ENCODE data around the gene CARMIL1. TPM values are rescaled to one million over a fixed set of nuclear protein-coding genes. Genes with fewer than 3 reads are reported as not detected.
"Not testable (repeated sequence)": the region's sequence is repeated elsewhere in the genome, so short reads cannot be mapped to it uniquely, and the experiment has no call there.

CARMIL1 gene
- total RNA-seq, 1 experiment from 2014 or later = 2.6 TPM

- DNase-seq (ENCODE audit: extremely low read depth, low read depth) = no peak
Measured at GRCh38 chr6:25360621-25361020, 81.4 kb downstream of the CARMIL1 start.

- no peak for DNase-seq (ENCODE audit: extremely low read depth, low read depth)
Measured at GRCh38 chr6:25363427-25363826, 84.3 kb downstream of the CARMIL1 start.

GRCh38 chr6:25365154-25365553 lies 86.0 kb downstream of the CARMIL1 start:
- no peak for DNase-seq (ENCODE audit: extremely low read depth, low read depth)

GRCh38 chr6:25366903-25367545 lies 87.8 kb downstream of the CARMIL1 start:
- DNase-seq (ENCODE audit: extremely low read depth, low read depth) = no peak

- no peak for DNase-seq (ENCODE audit: extremely low read depth, low read depth)
Measured at GRCh38 chr6:25369036-25369432, 89.9 kb downstream of the CARMIL1 start.

GRCh38 chr6:25369433-25370177 lies 90.4 kb downstream of the CARMIL1 start:
- no peak for DNase-seq (ENCODE audit: extremely low read depth, low read depth)

GRCh38 chr6:25370178-25371036 lies 91.2 kb downstream of the CARMIL1 start:
- DNase-seq (ENCODE audit: extremely low read depth, low read depth) = no peak

- no peak for DNase-seq (ENCODE audit: extremely low read depth, low read depth)
Measured at GRCh38 chr6:25371037-25371347, 91.8 kb downstream of the CARMIL1 start.

GRCh38 chr6:25375125-25375524 lies 96.0 kb downstream of the CARMIL1 start:
- no peak for DNase-seq (ENCODE audit: extremely low read depth, low read depth)

GRCh38 chr6:25377664-25378063 lies 98.5 kb downstream of the CARMIL1 start:
- DNase-seq (ENCODE audit: extremely low read depth, low read depth) = no peak

- no peak for DNase-seq (ENCODE audit: extremely low read depth, low read depth)
Measured at GRCh38 chr6:25381077-25381476, 101.9 kb downstream of the CARMIL1 start.

- DNase-seq (ENCODE audit: extremely low read depth, low read depth) = not testable (repeated sequence)
Measured at GRCh38 chr6:25382476-25382875, 103.3 kb downstream of the CARMIL1 start.

GRCh38 chr6:25384234-25384633 lies 105.1 kb downstream of the CARMIL1 start:
- DNase-seq (ENCODE audit: extremely low read depth, low read depth) = no peak

- DNase-seq (ENCODE audit: extremely low read depth, low read depth) = no peak
Measured at GRCh38 chr6:25384967-25385366, 105.8 kb downstream of the CARMIL1 start.

GRCh38 chr6:25387483-25387882 lies 108.3 kb downstream of the CARMIL1 start:
- no peak for DNase-seq (ENCODE audit: extremely low read depth, low read depth)

- no peak for DNase-seq (ENCODE audit: extremely low read depth, low read depth)
Measured at GRCh38 chr6:25387911-25388310, 108.7 kb downstream of the CARMIL1 start.

- DNase-seq (ENCODE audit: extremely low read depth, low read depth) = no peak
Measured at GRCh38 chr6:25388776-25389175, 109.6 kb downstream of the CARMIL1 start.

GRCh38 chr6:25389471-25389870 lies 110.3 kb downstream of the CARMIL1 start:
- DNase-seq (ENCODE audit: extremely low read depth, low read depth) = no peak

GRCh38 chr6:25392372-25392771 lies 113.2 kb downstream of the CARMIL1 start:
- no peak for DNase-seq (ENCODE audit: extremely low read depth, low read depth)

GRCh38 chr6:25395731-25396130 lies 116.6 kb downstream of the CARMIL1 start:
- DNase-seq (ENCODE audit: extremely low read depth, low read depth) = no peak

- no peak for DNase-seq (ENCODE audit: extremely low read depth, low read depth)
Measured at GRCh38 chr6:25397406-25397805, 118.2 kb downstream of the CARMIL1 start.

- no peak for DNase-seq (ENCODE audit: extremely low read depth, low read depth)
Measured at GRCh38 chr6:25399885-25400284, 120.7 kb downstream of the CARMIL1 start.
